GM10248 (cell line): ENCODE data around the gene ATP10A.

Source experiments
- CTCF ChIA-PET: fragments of 300-600 bp; sonication (Branson Sonifier 250); formaldehyde crosslinking; extraction: SDS; loops from one replicate; lab custom pipeline; 2021; ENCODE audit warnings: antibody characterized with exemption; lab: Yijun Ruan, JAX
- POLR2A ChIA-PET: fragments of 350-650 bp; sonication (Branson Sonifier 250); formaldehyde crosslinking; extraction: SDS; loops from one replicate; lab custom pipeline; 2020; ENCODE audit warnings: antibody characterized with exemption; lab: Yijun Ruan, JAX
- DNase-seq: peaks from one replicate; pipeline ENCODE4 v3.0.0; 2012; ENCODE audit errors: extremely low spot score
- TF ChIP-seq, protein P1 (sequence below): IDR thresholded peaks from 2 replicates; pipeline ENCODE4 v1.5.1; 2012; ENCODE audit warnings: mild to moderate bottlenecking, low read depth; ENCODE audit errors: extremely low read depth, missing control alignments, control extremely low read depth

ATP10A gene

DNA sequence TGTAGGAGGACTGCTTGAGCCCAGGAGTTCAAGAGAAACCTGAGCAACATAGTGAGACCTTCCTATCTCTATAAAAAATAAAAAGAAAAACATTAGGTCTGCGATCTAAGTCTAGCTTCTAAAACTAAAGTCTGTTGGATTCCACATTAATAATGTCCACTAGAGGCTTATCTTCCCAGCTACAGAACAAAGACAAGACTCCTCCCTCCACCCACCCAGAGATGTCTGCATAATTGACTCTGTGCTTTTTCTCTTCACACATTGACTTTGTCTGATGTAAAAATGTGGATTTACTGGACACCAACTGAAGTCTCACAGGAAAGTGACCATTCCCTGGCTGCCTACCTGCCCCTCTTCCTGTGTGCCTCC is 91.8 kb downstream of the ATP10A start:
- no peak for DNase-seq
- TF ChIP-seq, protein P1, sequence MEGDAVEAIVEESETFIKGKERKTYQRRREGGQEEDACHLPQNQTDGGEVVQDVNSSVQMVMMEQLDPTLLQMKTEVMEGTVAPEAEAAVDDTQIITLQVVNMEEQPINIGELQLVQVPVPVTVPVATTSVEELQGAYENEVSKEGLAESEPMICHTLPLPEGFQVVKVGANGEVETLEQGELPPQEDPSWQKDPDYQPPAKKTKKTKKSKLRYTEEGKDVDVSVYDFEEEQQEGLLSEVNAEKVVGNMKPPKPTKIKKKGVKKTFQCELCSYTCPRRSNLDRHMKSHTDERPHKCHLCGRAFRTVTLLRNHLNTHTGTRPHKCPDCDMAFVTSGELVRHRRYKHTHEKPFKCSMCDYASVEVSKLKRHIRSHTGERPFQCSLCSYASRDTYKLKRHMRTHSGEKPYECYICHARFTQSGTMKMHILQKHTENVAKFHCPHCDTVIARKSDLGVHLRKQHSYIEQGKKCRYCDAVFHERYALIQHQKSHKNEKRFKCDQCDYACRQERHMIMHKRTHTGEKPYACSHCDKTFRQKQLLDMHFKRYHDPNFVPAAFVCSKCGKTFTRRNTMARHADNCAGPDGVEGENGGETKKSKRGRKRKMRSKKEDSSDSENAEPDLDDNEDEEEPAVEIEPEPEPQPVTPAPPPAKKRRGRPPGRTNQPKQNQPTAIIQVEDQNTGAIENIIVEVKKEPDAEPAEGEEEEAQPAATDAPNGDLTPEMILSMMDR = no peak
- ChIA-PET POLR2A (no interaction called here), CTCF (no interaction called here)

DNA sequence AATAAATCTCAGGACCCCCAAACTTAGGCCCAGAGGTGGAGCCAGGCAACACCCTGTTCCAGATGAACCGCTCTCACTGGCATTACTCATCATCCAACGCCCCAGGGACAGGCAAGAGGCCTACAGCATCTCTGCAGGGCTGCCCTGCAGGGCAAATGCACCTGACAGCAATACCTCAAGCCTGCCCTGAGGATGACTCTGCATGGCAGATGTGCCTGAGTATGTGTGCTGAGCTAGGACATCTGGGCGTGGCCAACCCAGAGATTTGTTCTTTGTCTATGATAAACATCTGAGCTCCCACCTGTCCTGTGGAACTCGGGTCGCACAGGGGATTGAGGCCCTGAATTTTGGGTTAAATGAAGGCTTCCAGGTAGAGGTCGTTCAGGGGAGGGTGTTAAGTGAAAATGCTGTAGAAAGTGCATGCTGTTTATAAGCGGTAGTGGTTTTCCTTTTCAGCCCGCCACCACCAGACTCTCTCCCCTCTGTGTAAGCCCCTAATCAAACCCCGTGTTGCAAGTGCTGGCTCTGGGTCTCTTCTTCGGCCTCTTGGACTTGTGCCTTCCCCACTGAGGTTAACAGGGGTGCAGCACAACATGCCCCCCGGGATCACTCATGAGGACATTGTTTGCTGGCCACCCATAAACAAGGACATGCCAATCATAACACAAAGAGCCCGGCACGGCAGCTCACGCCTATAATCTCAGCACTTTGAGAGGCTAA is 92.3 kb downstream of the ATP10A start:
- TF ChIP-seq, protein P1 = no peak
- ChIA-PET POLR2A (no interaction called here), CTCF (no interaction called here)
- DNase-seq = no peak

DNA sequence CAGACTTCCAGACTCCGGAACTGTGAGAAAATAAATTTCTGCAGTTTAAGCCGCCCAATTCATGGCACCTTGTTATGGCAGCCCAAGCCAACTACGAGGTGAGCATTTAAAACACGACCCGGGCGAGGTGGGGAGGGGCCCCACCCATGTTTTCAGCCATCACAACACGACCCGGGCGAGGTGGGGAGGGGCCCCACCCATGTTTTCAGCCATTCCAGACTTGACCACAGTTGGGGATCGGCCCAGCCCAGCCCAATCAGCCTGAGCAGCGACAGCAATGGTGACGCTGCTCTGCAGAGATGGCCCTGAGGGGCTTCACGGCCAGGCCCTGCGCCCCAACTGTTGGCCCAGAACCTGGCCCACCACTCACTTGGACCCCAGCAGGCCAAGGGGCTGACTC is 93.1 kb downstream of the ATP10A start:
- POLR2A ChIA-PET = no interaction called here
- CTCF ChIA-PET = no interaction called here
- TF ChIP-seq, protein P1 = no peak
- DNase-seq = no peak

DNA sequence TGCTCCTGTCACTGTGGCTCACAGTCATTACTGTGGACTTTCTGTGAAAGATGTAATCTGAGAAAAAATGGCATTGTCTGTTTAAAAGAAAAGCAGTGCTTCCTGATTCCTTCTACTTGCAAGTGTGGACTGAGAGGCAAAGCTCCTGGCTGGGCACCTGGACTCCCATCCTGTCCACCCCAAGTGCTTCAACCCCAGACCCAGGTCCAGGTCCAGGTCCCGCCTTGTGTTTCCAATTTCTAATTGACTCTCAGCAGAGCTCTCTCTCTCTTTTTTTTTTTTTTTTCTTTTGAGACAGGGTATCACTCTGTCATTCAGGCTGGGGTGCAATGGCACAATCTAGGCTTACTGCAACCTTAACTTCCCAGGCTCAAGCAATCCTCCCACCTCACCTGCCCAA is 94.9 kb downstream of the ATP10A start:
- CTCF ChIA-PET = interaction anchor here (1.5 kb wide), 1 partner anchor 11 kb away, joined by 3 read pairs; no protein-coding TSS in a partner anchor
- no peak for DNase-seq
- TF ChIP-seq, protein P1 = no peak
- POLR2A ChIA-PET = no interaction called here

DNA sequence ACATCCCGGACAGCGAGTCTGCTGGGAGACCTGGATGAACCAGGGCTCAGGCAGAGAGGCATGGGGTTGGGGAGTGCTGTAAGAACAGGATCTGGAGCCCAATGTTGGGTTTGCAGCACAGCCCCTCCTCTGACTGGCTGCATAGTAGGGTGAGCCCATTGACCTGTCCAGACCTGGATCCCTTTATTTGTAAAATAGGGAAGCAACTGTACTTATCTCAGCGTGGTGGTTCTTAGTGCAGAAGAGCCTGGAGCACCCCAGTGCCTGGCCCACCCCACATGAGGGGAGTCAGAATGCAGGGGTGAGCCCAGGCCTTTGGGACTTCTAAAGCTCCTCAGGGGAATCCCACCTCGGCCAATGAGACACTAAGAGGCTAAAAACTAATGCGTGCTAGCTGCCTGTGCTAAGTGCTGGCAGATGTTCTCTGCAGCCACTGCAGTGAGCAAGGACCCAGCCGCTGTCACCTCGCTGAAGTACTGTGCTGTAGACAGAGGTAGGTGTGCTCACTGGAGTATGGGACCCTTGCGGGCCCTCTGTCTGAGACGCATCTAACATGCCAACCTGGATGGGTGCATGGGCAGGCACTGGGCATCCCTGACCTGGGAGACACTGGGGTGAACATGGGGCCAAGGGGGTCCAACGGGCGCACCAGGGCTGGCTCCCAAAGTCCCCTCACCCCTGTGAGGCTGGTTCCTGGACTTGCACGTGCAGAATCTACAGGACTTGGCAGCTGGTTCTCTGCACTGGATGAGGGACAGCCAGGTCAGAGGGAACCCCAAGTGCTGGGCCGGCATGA is 95.6 kb downstream of the ATP10A start:
- POLR2A ChIA-PET = no interaction called here
- CTCF ChIA-PET = interaction anchor here (1.5 kb wide), 1 partner anchor 11 kb away, joined by 3 read pairs; no protein-coding TSS in a partner anchor
- TF ChIP-seq, protein P1 = no peak
- no peak for DNase-seq

DNA sequence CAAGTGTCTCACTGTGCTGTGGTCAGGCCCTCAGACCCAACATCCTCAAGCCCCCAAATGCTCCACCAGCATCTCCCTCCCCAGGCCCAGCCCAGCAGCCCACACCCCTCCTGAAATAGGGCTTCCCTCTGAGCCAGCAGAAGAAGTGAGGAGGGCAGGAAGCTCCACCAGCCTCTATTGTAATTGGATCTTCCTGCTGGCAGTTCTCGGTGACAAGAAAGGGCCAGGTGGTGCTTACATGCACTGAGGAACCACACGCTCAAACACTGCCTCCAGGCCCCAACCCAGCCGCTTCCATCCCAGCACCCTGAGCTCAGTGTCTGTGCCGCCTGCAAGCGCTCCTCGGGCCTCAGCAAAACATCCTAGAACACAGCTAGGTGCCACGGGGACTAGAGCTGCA is 96.7 kb downstream of the ATP10A start:
- TF ChIP-seq, protein P1 = no peak
- ChIA-PET CTCF (no interaction called here), POLR2A (interaction anchor here (0.6 kb wide), 1 partner anchor 107 kb away, joined by 3 read pairs; no protein-coding TSS in a partner anchor)
- DNase-seq = no peak
